Hematopoietic multipotent progenitor cell treated with erythropoietin and hydrocortisone succinate and interleukin-3 and kit ligand, for 4 days (in vitro differentiated cells): ENCODE data around the gene IFNL4.
"Not testable (repeated sequence)": the region's sequence is repeated elsewhere in the genome, so short reads cannot be mapped to it uniquely, and the experiment has no call there.

Experiments
- DNase-seq: peaks from one replicate; pipeline ENCODE4 v3.0.0-alpha.2; 2015

IFNL4 gene

DNA sequence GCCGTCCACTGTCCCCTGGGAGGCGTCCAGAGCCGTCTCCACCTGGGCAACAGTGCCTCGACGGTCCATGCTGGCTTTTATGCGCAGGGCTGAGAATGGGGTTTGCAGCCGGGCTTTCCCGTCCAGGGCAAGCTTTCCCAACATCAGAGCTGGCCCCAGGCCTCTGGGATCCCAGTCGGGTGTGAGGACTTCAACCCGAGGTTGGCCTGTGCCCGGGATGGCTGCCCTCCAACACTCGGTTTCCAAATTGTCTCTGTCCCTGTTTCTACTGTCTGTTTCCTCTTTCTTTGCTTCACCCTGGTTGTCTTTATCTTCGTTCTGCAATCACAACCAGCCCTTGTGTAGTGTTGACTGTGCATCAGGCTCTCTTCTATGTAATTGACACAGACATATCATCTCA, at the start of gene IFNL4:
Gene IFNL4 (minus strand): TSS at position 51 of the 400 bp plus-strand sequence.
- DNase-seq = peak; percentile 52

GRCh38 chr19:39297931-39298634, 49.4 kb upstream of the IFNL4 start:
- peak; percentile 46 for DNase-seq

DNA sequence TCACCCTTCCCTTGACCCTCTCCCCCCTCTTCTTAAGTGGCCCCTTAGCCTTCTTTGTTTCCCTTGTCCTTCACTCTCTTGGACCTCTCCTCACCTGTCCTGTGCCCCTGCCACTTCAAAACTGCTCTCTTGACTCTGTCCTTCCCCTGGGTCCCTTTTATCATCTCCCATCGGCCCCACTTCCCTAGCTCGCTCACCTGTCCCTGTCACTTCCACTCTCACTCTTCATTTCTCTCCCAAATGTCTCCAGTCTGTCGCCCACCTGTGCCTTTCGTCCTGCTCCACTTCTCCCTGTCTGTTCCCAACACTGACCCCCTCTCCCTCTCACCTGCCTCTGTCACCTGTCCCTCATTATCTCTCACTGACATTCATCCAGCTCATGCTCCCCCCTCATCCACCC, 48.2 kb upstream of the IFNL4 start:
- DNase-seq = no peak

GRCh38 chr19:39296055-39296645, 47.5 kb upstream of the IFNL4 start, which contains the start of gene IFNL1:
TSS of gene IFNL1 (plus strand) at chr19:39296407. CDS start at chr19:39296422, 15 bp downstream.
- DNase-seq = no peak

GRCh38 chr19:39293394-39293793, 44.7 kb upstream of the IFNL4 start:
- no peak for DNase-seq

DNA sequence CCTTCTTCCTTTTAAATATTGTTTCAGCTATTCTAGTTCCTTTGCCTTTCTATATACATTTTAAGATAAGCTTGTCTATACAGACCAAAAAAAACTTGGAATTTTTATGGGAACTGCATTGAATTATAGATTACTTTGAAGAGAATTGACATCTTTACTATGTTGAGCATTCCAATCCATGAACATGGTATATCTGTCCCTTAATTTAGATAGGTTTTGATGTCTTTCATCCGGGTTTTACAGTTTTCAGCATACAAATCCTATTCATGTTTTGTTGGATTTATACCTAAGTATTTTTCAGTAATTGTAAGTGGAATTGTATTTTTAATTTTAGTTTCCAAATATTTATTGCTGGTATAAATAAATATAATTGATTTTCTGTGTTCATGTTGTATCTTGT, 35.4 kb upstream of the IFNL4 start:
- DNase-seq = no peak

DNA sequence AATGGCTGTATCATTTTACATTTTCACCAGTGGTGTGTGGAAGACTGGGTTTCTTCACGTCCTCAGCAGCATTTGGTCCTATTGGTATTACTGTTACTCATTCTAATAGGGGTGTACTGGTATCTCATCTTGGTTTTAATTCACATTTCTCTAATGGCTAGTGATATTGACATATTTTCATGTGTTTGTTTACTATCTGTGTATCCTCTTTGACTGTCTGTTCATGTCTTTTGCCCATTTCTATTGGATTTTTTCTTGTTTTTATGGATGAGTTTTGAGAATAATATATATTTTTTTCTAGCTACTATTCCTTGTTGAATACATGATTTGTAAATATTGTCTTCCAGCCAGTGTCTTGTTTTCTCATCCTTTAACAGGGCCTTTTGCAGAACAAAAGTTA, 33.4 kb upstream of the IFNL4 start:
- DNase-seq = no peak

DNA sequence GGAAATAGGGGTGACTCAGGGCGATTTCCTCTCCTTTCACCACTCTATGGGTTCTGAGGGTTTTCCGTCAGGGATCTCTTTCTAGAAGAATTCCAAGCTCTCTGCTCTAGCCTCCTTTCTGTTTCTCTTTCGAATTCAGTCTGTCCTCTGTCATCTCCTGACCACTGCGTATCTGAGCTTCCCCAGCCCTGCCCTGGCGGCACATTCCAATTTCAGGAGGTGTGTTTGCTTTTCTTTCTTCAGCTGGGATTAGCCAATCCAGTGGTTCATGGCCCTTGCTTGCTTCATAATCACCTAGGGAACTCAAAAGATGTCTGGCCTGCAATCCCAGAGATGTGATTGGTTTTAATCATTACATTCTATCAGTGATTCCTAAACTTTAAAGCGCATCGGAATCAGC, 28.9 kb upstream of the IFNL4 start:
- DNase-seq = no peak

- DNase-seq = no peak
Measured at GRCh38 chr19:39276740-39277139, 28.1 kb upstream of the IFNL4 start.

- DNase-seq = no peak
Measured at GRCh38 chr19:39275578-39275977, 26.9 kb upstream of the IFNL4 start.

DNA sequence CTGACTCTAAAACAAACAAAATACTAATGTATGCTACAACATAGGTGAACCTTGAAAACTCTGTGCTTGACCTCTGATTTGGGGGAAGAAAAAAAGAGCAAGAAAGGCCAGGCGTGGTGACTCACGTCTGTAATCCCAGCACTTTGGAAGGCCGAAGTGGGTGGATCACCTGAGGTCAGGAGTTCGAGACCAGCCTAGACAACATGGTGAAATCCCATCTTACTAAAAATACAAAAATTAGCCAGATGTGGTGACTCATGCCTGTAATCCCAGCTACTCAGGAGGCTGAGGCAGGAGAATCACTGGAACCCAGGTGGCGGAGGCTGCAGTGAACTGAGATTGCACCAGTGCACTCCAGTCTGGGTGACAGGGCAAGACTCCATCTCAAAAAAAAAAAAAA, 25.2 kb upstream of the IFNL4 start:
- not testable (repeated sequence) for DNase-seq

- no peak for DNase-seq
Measured at GRCh38 chr19:39270036-39270871, 21.6 kb upstream of the IFNL4 start.

GRCh38 chr19:39269369-39269768, 20.7 kb upstream of the IFNL4 start:
- DNase-seq = not testable (repeated sequence)

GRCh38 chr19:39268531-39269223, 20.0 kb upstream of the IFNL4 start:
- DNase-seq = not testable (repeated sequence)

DNA sequence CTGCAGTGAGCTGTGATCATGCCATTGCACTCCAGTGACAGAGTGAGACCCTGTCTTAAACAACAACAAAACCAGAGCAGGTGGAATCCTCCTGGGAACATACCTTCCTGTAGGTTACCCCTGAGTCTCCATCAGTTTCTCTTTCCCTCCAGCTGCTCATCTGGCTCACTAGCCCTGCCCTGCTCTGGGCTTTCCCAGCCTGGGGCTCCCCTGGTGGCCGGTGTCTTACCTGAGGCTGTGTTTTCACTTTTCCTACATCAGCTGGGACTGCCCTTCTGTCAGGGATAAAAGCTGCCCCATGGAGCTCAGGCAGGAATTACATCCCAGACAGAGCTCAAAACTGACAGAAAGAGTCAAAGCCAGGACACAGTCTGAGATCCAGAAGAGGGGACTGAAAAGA, 19.4 kb upstream of the IFNL4 start, which contains the start of gene IFNL2:
Gene IFNL2 (plus strand): TSS at position 312 of the 400 bp plus-strand sequence. CDS start 173 bp downstream, outside the sequence.
- DNase-seq = not testable (repeated sequence)

- no peak for DNase-seq
Measured at GRCh38 chr19:39265321-39265916, 16.8 kb upstream of the IFNL4 start.

GRCh38 chr19:39264306-39265290, 15.9 kb upstream of the IFNL4 start:
- DNase-seq = peak; percentile 39

- DNase-seq = no peak
Measured at GRCh38 chr19:39263912-39264305, 15.3 kb upstream of the IFNL4 start.

- DNase-seq = no peak
Measured at GRCh38 chr19:39262496-39262895, 13.8 kb upstream of the IFNL4 start.

DNA sequence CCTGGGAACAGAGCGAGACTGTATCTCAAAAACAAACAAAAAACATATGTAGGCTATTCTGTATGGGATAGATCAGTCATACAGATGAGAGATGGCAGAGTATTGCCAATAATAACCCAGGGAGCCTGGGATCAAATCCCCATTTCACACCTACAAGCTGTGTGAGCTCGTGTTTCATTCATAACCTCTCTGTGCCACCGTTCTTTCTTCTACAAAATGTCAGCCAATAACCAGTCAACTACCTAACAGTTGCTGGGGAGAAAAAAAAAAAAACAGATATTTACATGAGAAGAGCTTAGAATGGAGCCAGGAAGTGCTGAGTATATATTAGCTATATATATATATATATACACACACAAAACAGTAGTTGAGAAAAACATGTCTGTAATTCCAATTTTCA, 13.0 kb upstream of the IFNL4 start:
- no peak for DNase-seq

- DNase-seq = no peak
Measured at GRCh38 chr19:39257227-39257626, 8.6 kb upstream of the IFNL4 start.
